Endothelial cell of umbilical vein (primary cell): ENCODE measurements around the gene NOX5. TPM values are rescaled to one million over a fixed set of nuclear protein-coding genes. Genes with fewer than 3 reads are reported as not detected.

ENCODE experiments used
- BruUV-seq: library from RNA; stranded (reverse); fragments of 400-500 nt; replicated peaks from 2 replicates; lab custom pipeline; 2021; lab: Mats Ljungman, UMichigan
- CTCF ChIA-PET: fragments of 300-600, 350-600 bp; sonication (Branson Sonifier 250); formaldehyde crosslinking; loops from one replicate; lab custom pipeline; 2021; ENCODE audit warnings: antibody characterized with exemption, inconsistent platforms; lab: Charles Lee
- POLR2A ChIA-PET: fragments of 300-600, 350-600 bp; sonication (Branson Sonifier 250); formaldehyde crosslinking; loops from one replicate; lab custom pipeline; 2021; ENCODE audit warnings: antibody characterized with exemption, inconsistent platforms; lab: Charles Lee
- DNase-seq: peaks from one replicate; pipeline ENCODE4 v3.0.0-alpha.2; 2011; ENCODE audit warnings: low read depth, low spot score
- FAIRE-seq: peaks from 2 replicates; lab custom pipeline; 2011; peaks lifted over from hg19 to GRCh38; lab: Jason Lieb, UNC
- H2AFZ ChIP-seq: 2 replicates; pipeline ENCODE4 v1.6.0; 2012; ENCODE audit warnings: low read depth, low read length, control low read depth, inconsistent platforms
- H3K27ac ChIP-seq: 2 replicates; pipeline ENCODE4 v1.5.1; 2011; ENCODE audit warnings: low read depth, mild to moderate bottlenecking, control low read depth, low read length, moderate library complexity; ENCODE audit not compliant: insufficient read depth
- H3K27me3 ChIP-seq, 2 experiments: 2 replicates each; pipeline versions ENCODE4 v1.6.0 to v1.6.1; 2011; ENCODE audit warnings: low read length in 2 of 2, mixed read lengths in 1 of 2; ENCODE audit not compliant: control insufficient read depth in 2 of 2, insufficient read depth in 2 of 2
- H3K36me3 ChIP-seq, 2 experiments: 2 replicates in 1 of 2; 3 replicates in 1 of 2; pipeline ENCODE4 v1.5.1; 2011; ENCODE audit warnings: low read length in 2 of 2, mild to moderate bottlenecking in 1 of 2, moderate library complexity in 1 of 2; ENCODE audit not compliant: control insufficient read depth in 2 of 2, insufficient read depth in 2 of 2; ENCODE audit errors: extremely low read depth in 1 of 2
- H3K4me1 ChIP-seq: 3 replicates; pipeline ENCODE4 v1.5.1; 2011; ENCODE audit warnings: mild to moderate bottlenecking, low read length; ENCODE audit not compliant: control insufficient read depth, insufficient read depth; ENCODE audit errors: extremely low read depth
- H3K4me2 ChIP-seq: 2 replicates; pipeline ENCODE4 v1.6.1; 2011; ENCODE audit warnings: low read length, control low read depth, mixed read lengths; ENCODE audit not compliant: insufficient read depth
- H3K4me3 ChIP-seq, 3 experiments: fragments of 200-600 bp in 1 of 3; sonication (generic), shearing (Covaris generic) in 1 of 3; replicated peaks in 1 of 3; 2 replicates each; pipeline ENCODE4 v1.5.1; 2011 to 2016; ENCODE audit warnings: control low read depth in 3 of 3, low read length in 3 of 3, mild to moderate bottlenecking in 2 of 3, inconsistent platforms in 1 of 3, low read depth in 1 of 3, moderate library complexity in 1 of 3; ENCODE audit not compliant: insufficient read depth in 1 of 3
- H3K79me2 ChIP-seq: 2 replicates; pipeline ENCODE4 v1.6.0; 2012; ENCODE audit warnings: low read length, inconsistent platforms; ENCODE audit not compliant: control insufficient read depth, insufficient read depth
- H3K9ac ChIP-seq: replicated peaks from 2 replicates; pipeline ENCODE3; 2011; ENCODE audit warnings: low read length, control low read depth; ENCODE audit not compliant: insufficient read depth; ENCODE audit errors: extremely low read depth
- H3K9me1 ChIP-seq: replicated peaks from 3 replicates; pipeline ENCODE4 v1.6.0; 2011; ENCODE audit warnings: mild to moderate bottlenecking, low read length; ENCODE audit not compliant: control insufficient read depth, insufficient read depth; ENCODE audit errors: extremely low read depth
- H3K9me3 ChIP-seq: replicated peaks from 2 replicates; pipeline ENCODE4 v1.5.1; 2012; ENCODE audit warnings: low read length, inconsistent platforms; ENCODE audit not compliant: control insufficient read depth, insufficient read depth
- H4K20me1 ChIP-seq: replicated peaks from 2 replicates; pipeline ENCODE3; 2011; ENCODE audit warnings: mild to moderate bottlenecking, low read length; ENCODE audit not compliant: control insufficient read depth, insufficient read depth; ENCODE audit errors: extremely low read depth
- FOS ChIP-seq: IDR thresholded peaks from 2 replicates; pipeline ENCODE4 v1.6.1; 2011; ENCODE audit warnings: mild to moderate bottlenecking, low read length, moderate library complexity, borderline replicate concordance; ENCODE audit not compliant: insufficient read depth
- JUN ChIP-seq: IDR thresholded peaks from 2 replicates; pipeline ENCODE4 v1.6.1; 2011; ENCODE audit warnings: borderline replicate concordance, low read depth; ENCODE audit not compliant: insufficient read length, insufficient read depth
- MYC ChIP-seq: IDR thresholded peaks from one replicate; pipeline ENCODE4 v1.6.1; 2011; ENCODE audit warnings: mild to moderate bottlenecking, low read depth, low read length
- POLR2A ChIP-seq: IDR thresholded peaks from 2 replicates; pipeline ENCODE4 v1.6.1; 2012; ENCODE audit warnings: low read depth, mild to moderate bottlenecking, control low read depth, low read length
- POLR2AphosphoS5 ChIP-seq: IDR thresholded peaks from 2 replicates; pipeline ENCODE4 v1.6.1; 2012; ENCODE audit warnings: low read depth, mild to moderate bottlenecking, control low read depth, low read length, moderate library complexity; ENCODE audit not compliant: insufficient read depth
- dilution Hi-C: fragments of 300-500 bp; cut with MboI; formaldehyde crosslinking; loops from one replicate; pipeline ENCODE4 v1.15.0; 2019; ENCODE audit warnings: low sequenced_read_pairs; ENCODE audit not compliant: extremely low pct_ligation_motif_present
- intact Hi-C: fragments of 100-400 bp; cut with micrococcal nuclease; formaldehyde crosslinking; loops from one replicate; pipeline ENCODE4 v1.10.0; 2022
- polyA plus RNA-seq, 4 experiments: library from polyadenylated mRNA; depleted of rRNA in 3 of 4; stranded (reverse) in 3 of 4; unstranded in 1 of 4; fragments of >200 nt; gene quantifications; 2 replicates each; pipeline versions ENCODE4 v1.2.1 to v1.2.3, GENCODE V29; 2011 to 2012; ENCODE audit warnings: missing spikeins in 1 of 4
- total RNA-seq: library from RNA; stranded (reverse); gene quantifications from 2 replicates; pipeline ENCODE4 v1.2.3, GENCODE V29; 2021
- TF ChIP-seq, protein P1 (sequence below), 2 donors: IDR thresholded peaks; 1 replicate in 1 of 2; 2 replicates in 1 of 2; pipeline ENCODE4 v1.5.1; 2011; ENCODE audit warnings: low read length in 2 of 2, mild to moderate bottlenecking in 2 of 2, moderate library complexity in 2 of 2, control low read depth in 1 of 2, inconsistent platforms in 1 of 2, low read depth in 1 of 2; ENCODE audit not compliant: insufficient read depth in 1 of 2; ENCODE audit errors: extremely low read depth in 1 of 2
- TF ChIP-seq, protein P2 (sequence below): IDR thresholded peaks from 2 replicates; pipeline ENCODE4 v1.6.1; 2011; ENCODE audit not compliant: insufficient read depth, insufficient read length

Gene NOX5
- total and polyA plus RNA-seq, 2 donors (not counting 3 experiments of a cell fraction or from before 2014, with no cell fraction given), result 0.08 TPM; not detected in 1

DNA sequence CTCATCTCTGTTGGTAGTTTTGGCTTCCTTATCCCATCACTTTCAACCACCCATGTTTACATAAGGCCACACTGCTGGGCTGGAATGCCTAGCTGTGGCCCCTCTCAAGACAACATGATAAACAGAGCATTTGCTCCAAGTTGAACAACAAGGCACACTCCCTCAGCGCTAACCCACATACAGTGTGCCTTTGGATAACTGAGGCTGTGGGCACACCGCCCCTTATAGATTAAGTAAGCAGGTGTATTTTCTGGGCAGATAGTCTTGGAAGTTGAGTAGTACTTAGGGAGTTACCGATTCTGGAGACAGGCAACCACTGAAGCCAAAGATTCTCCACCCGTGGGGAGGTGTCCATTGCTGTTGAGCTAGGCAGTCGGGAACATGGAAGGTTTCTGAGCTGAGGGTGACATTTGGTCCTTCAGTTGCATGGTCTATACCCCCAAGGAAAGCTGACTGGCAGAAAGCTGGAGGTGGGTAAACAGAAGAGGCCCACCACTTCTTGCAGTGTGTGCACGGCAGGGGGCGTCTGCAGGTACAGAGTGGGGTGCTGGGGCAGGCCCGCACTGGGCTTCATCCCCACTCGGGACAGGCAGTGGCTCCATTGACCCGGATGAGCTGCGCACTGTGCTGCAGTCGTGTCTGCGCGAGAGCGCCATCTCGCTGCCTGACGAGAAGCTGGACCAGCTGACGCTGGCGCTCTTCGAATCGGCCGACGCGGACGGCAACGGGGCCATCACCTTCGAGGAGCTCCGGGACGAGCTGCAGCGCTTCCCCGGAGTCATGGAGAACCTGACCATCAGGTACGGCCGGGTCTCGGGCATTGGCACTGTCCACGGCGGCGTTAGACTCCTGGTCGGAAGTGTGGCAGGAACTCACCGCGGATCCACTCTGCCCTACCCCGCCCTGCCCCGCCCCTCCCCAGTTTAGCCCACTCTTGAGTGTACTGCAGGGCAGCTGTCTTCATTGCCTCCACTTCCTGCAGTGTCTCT is 16.8 kb downstream of the NOX5 start:
- Histone ChIP-seq H3K79me2 (no peaks in the 10 kb centered on the region), H3K4me1 (no peaks in the 10 kb centered on the region), H3K9me3 (no peaks in the 10 kb centered on the region), H3K4me2 (peak overlapping the region; percentile 24), H3K36me3 (no peaks in the 10 kb centered on the region), H4K20me1 (no peaks in the 10 kb centered on the region), H3K27ac (no peak overlapping the region), H3K9ac (no peak overlapping the region), H2AFZ (peak overlapping the region; percentile 87), H3K27me3 (peaks cover 0 to 2% of the 10 kb centered on the region in 2 experiments), H3K4me3 (peak overlapping the region in 2 of 3 experiments; percentile 9 to 24), H3K9me1 (no peaks in the 10 kb centered on the region)
- POLR2A ChIA-PET, result no interaction called here
- FAIRE-seq (peak; percentile 40), DNase-seq (peak; percentile 35)
- BruUV-seq, result no TSS peak
- CTCF ChIA-PET, result interaction anchor here (0.6 to 2.4 kb wide), 25 partner anchors 8 to 477 kb away, joined by 3 to 23 read pairs (median 5); partner anchors contain the start of gene NOX5
- dilution Hi-C loops, result no loop called here
- intact Hi-C loops, result no loop called here
- TF ChIP-seq MYC, result no peak
- TF ChIP-seq, protein P1, sequence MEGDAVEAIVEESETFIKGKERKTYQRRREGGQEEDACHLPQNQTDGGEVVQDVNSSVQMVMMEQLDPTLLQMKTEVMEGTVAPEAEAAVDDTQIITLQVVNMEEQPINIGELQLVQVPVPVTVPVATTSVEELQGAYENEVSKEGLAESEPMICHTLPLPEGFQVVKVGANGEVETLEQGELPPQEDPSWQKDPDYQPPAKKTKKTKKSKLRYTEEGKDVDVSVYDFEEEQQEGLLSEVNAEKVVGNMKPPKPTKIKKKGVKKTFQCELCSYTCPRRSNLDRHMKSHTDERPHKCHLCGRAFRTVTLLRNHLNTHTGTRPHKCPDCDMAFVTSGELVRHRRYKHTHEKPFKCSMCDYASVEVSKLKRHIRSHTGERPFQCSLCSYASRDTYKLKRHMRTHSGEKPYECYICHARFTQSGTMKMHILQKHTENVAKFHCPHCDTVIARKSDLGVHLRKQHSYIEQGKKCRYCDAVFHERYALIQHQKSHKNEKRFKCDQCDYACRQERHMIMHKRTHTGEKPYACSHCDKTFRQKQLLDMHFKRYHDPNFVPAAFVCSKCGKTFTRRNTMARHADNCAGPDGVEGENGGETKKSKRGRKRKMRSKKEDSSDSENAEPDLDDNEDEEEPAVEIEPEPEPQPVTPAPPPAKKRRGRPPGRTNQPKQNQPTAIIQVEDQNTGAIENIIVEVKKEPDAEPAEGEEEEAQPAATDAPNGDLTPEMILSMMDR (IDR thresholded peaks at IDR 0.05; ENCODE audit: extremely low read depth in 1 of 2, insufficient read depth in 1 of 2, low read depth in 1 of 2, low read length in 2 of 2), result peak; percentile 56 to 70

DNA sequence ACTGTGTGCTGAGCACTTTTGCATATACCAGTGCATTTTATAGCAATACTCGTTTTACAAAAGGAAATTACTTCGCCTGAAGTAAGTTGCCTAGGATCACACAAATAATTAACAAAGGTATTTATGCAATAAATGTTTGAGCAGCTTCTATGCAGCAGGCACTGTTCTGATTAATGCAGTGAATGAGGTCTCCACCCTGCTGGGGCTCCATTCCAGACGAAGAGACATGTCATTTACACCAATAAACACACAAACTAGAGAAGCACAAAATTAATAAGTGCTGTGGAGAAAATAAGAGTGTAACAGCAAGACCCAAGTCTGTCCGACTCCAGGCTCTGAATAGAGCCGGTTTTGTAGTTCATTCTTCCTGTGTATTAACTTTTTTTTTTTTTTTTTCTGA is 17.5 kb downstream of the NOX5 start:
- no peaks in the 10 kb centered on the region for H3K36me3 ChIP-seq
- H3K9me3 ChIP-seq, result no peaks in the 10 kb centered on the region
- no peaks in the 10 kb centered on the region for H3K79me2 ChIP-seq
- no peak overlapping the region for H3K4me3 ChIP-seq
- ChIA-PET POLR2A (no interaction called here), CTCF (interaction anchor here (0.6 to 2.4 kb wide), 26 partner anchors 8 to 478 kb away, joined by 3 to 23 read pairs (median 4); partner anchors contain the start of gene NOX5)
- dilution Hi-C loops (no loop called here), intact Hi-C loops (no loop called here)
- FAIRE-seq (no peak), DNase-seq (no peak)
- H2AFZ ChIP-seq, result peak overlapping the region; percentile 87
- peak overlapping the region; percentile 24 for H3K4me2 ChIP-seq
- peaks cover 0 to 2% of the 10 kb centered on the region in 2 experiments for H3K27me3 ChIP-seq
- BruUV-seq, result no TSS peak
- H3K9me1 ChIP-seq, result no peaks in the 10 kb centered on the region
- no peak overlapping the region for H3K27ac ChIP-seq
- TF ChIP-seq FOS (no peak), JUN (no peak), MYC (no peak), POLR2AphosphoS5 (no peak), POLR2A (no peak)
- TF ChIP-seq, protein P1 (IDR thresholded peaks at IDR 0.05; ENCODE audit: extremely low read depth in 1 of 2, insufficient read depth in 1 of 2, low read depth in 1 of 2, low read length in 2 of 2), result no peak
- TF ChIP-seq, protein P2, sequence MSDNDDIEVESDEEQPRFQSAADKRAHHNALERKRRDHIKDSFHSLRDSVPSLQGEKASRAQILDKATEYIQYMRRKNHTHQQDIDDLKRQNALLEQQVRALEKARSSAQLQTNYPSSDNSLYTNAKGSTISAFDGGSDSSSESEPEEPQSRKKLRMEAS, result no peak
- H4K20me1 ChIP-seq, result no peaks in the 10 kb centered on the region
- H3K9ac ChIP-seq, result no peak overlapping the region
- no peaks in the 10 kb centered on the region for H3K4me1 ChIP-seq
